GM12891 (cell line): ENCODE measurements around the gene ABCA12.

Source experiments
- DNase-seq: peaks from one replicate; pipeline ENCODE4 v3.0.0; 2011; ENCODE audit warnings: low spot score; ENCODE audit not compliant: insufficient read length
- FAIRE-seq: peaks from 2 replicates; lab custom pipeline; 2011; peaks lifted over from hg19 to GRCh38; lab: Jason Lieb, UNC
- PAX5 ChIP-seq: IDR thresholded peaks from 2 replicates; pipeline ENCODE4 v1.6.1; 2011; ENCODE audit warnings: low read length, moderate library complexity, mild to moderate bottlenecking; ENCODE audit not compliant: insufficient read depth, severe bottlenecking
- POLR2A ChIP-seq: IDR thresholded peaks from 2 replicates; pipeline ENCODE4 v1.6.1; 2011; ENCODE audit warnings: low read depth, low read length, control low read depth
- POLR2AphosphoS5 ChIP-seq: IDR thresholded peaks from 2 replicates; pipeline ENCODE4 v1.6.1; 2011; ENCODE audit warnings: low read depth, low read length, control low read depth
- POU2F2 ChIP-seq: IDR thresholded peaks from 2 replicates; pipeline ENCODE4 v1.6.1; 2011; ENCODE audit warnings: low read depth, mild to moderate bottlenecking, control low read depth, low read length, moderate library complexity
- SPI1 ChIP-seq: IDR thresholded peaks from 2 replicates; pipeline ENCODE4 v1.6.1; 2011; ENCODE audit warnings: low read depth, low read length, control low read depth
- TAF1 ChIP-seq: IDR thresholded peaks from 2 replicates; pipeline ENCODE4 v1.6.1; 2011; ENCODE audit warnings: low read depth, low read length, control low read depth

ABCA12 gene

DNA sequence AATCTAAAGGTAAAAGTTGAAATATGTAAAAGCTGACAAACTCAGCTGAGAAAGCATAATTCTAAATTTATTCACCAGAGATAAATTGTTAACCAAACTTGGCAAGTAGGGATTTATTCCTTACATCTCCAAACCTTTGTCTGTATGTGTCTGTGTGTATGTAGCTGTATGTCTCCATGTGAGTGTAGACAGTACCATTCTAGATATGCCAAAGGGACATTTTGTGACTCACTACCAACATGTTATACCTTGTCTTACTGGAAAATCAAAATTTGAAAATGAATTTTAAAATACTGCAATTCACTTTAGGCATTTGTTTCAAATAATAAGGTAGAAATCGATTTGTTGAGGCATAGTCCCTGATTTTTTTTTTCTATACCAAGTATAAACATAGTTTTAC, 102.1 kb downstream of the ABCA12 start:
- DNase-seq (no peak), FAIRE-seq (no peak)
- TF ChIP-seq POLR2A (no peak), PAX5 (no peak), POU2F2 (no peak), POLR2AphosphoS5 (no peak), TAF1 (no peak), SPI1 (no peak)

DNA sequence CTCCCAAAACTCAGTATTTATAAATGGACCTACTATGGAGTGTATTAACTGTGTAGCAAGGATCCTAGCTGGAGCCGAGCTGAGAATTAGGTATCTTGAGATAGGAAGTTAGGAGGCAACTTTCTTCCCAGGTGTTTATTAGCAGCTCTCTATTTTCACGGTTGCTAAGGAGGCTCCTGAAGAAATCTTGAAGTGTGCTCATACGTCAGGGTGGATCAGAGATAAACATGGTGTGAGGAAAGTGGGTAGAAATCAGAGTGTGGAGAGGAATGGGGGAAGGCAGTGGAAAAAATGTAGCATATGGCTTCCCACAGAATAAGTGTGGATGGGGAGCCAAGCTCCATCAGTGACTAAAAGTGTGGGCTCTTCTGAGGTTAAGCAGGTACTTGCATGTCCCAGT, 104.3 kb downstream of the ABCA12 start:
- DNase-seq (no peak), FAIRE-seq (no peak)
- TF ChIP-seq SPI1 (no peak), POU2F2 (no peak), POLR2AphosphoS5 (no peak), TAF1 (no peak), POLR2A (no peak), PAX5 (no peak)

DNA sequence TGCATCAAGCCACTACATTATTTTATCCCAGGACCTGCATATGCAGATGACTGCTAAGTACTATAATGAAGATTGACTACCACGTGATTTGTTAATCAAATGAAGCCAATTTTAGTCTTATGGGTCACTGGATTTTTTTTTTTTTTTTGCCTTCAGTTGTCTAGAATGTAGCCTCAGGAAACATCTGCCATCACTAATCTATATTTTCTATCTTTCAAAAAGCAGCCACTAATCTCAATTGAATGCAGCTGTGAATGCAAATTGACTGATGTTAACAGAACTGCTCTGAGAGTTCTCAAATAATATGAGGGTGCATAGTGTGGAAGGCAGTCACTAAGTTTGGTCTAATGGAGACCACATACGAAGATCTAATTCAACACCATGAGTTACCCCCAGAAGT, 106.3 kb downstream of the ABCA12 start:
- TF ChIP-seq POLR2A (no peak), PAX5 (no peak)
- no peak for DNase-seq
- no peak for FAIRE-seq

DNA sequence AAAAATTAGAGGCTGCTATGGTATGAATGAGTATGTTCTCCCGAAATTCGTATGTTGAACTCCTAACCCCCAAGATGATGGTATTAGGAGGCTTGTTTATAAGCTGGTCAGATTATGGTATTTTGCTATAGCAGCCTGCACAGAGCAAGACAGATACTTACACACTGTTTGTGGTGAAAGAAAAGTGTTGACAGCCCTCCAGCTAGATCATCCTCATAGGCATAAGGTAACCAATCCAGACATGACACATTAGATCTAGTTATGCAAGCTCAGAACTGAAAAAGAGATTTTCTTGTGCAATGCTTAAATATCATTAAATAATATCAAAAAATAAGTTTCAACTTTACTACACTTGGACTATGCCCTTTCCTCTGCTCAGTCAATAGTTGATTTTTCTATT, 107.1 kb downstream of the ABCA12 start:
- TF ChIP-seq SPI1 (no peak), POLR2AphosphoS5 (no peak), TAF1 (no peak), POU2F2 (no peak)
- no peak for DNase-seq
- no peak for FAIRE-seq

DNA sequence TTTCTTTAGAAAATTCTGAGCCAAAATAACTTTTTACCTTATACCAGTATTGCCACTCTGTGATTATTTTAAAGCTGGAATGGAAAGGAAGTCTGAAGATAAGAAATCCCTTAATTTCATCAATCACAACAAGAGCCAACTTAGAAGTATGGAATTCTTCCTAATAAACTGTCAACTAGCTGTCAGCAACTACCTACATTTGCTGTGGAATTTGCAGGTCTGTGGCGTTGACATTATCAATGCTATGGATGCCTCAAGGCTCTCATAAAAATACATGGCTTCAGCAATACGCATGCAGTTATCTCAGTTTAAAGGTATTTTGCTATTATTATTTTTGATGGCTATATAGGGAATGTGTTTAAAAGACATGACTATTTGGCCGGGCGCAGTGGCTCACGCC, 108.5 kb downstream of the ABCA12 start:
- DNase-seq (no peak), FAIRE-seq (no peak)
- TF ChIP-seq POU2F2 (no peak), SPI1 (no peak), PAX5 (no peak), POLR2AphosphoS5 (no peak), TAF1 (no peak), POLR2A (no peak)

DNA sequence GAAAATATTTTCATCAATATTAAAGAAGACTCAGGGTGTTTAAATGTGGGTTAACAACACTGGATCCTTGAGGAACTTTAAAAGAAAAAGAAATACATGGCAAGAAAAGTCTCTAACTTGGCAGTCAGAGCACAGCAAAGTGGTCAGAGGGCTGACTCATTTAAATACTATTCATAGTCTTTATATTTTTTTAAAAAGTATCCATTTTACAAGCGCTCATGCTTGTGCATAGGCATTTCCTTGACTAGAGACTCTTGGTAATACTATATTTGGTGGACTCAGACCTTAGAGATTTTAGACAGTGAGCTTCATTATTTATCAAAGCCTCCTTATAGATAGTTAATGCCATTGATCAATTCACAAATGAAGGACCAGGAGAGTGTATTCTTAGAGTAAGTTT, 110.2 kb downstream of the ABCA12 start:
- DNase-seq (no peak), FAIRE-seq (no peak)
- TF ChIP-seq SPI1 (no peak), POU2F2 (no peak), POLR2A (no peak), TAF1 (no peak)

DNA sequence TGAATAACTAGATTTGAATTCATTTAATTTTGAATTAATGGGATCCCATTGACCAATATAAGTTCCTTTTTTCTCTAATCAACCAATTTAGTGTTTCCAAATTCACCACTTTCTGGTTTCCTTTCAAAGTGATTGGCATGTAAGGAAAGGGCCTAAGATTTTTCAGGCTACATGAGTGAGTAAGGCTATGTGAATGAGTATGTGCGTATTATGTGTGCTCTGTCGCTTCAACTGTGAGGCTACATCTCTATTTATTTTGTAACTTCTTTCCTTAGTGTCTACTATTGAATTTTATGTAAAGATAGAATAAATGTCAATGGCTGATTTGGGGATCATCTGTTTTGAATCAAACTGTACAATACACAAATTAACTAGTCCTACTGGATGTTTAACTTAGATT, 110.6 kb downstream of the ABCA12 start:
- TF ChIP-seq POU2F2 (no peak), PAX5 (no peak), POLR2AphosphoS5 (no peak), SPI1 (no peak), POLR2A (no peak), TAF1 (no peak)
- no peak for DNase-seq
- no peak for FAIRE-seq

DNA sequence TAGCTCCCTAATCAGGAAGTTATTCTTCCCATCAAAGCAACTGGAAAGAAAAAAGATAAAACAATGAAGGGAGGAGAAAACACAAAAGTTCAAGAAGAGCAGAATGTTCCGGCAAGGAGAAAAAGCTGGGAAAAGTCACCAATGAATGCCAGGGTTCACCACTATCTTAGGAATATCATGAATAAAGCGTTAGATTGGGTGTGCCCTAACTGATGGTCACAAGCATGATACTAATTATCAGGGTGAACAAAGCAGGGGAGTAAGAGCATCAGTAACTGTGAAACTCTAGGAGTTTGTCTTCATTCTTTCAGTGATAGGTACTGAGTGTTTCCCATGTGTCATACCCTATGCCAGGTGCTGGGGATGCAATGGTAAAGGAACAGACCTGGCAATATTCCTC, 115.5 kb downstream of the ABCA12 start:
- FAIRE-seq (no peak), DNase-seq (no peak)
- TF ChIP-seq TAF1 (no peak), POLR2A (no peak)

DNA sequence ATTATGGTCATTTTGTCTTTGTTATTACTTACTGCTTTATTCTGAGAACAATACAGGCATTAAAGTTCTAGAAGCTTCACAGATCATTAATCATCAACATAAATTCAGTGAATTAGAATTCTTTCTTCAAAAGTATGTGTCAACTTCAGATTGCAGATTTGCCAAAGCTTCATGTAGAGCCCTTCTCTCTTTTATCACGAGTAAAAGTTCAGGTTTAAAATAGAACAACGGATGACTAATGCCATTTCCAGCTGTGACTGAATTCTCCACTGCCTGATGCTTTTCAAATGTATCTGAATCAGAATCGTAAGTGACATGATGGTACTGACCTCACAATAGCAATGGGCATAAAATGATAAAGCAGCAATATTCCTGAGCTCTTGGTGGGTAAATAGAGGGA, 116.0 kb downstream of the ABCA12 start:
- no peak for FAIRE-seq
- DNase-seq: no peak
- no peak for TF ChIP-seq PAX5
- no peak for TF ChIP-seq TAF1
- TF ChIP-seq POLR2A: no peak
- TF ChIP-seq SPI1: no peak
- TF ChIP-seq POU2F2: no peak
- no peak for TF ChIP-seq POLR2AphosphoS5

DNA sequence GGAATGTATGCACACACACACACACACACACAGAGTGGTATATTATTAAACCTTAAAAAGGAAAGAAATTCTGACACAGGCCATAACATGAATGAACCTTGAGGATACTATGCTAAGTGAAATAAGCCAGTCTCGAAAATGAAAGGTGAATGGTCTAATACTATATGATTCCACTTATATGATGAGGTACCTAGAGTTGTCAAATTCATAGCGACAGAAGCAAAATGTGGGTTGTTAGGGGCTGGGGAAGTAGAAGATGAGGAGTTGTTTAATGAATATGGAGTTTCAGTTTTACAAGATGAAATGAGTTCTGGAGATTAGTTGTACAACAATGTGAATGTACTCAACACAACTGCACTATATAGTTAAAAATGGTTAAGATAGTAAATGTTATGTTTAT, 118.1 kb downstream of the ABCA12 start:
- FAIRE-seq (no peak), DNase-seq (no peak)
- TF ChIP-seq POLR2A: no peak
- no peak for TF ChIP-seq POU2F2
- TF ChIP-seq POLR2AphosphoS5: no peak
- no peak for TF ChIP-seq SPI1
- TF ChIP-seq TAF1: no peak
- TF ChIP-seq PAX5: no peak

DNA sequence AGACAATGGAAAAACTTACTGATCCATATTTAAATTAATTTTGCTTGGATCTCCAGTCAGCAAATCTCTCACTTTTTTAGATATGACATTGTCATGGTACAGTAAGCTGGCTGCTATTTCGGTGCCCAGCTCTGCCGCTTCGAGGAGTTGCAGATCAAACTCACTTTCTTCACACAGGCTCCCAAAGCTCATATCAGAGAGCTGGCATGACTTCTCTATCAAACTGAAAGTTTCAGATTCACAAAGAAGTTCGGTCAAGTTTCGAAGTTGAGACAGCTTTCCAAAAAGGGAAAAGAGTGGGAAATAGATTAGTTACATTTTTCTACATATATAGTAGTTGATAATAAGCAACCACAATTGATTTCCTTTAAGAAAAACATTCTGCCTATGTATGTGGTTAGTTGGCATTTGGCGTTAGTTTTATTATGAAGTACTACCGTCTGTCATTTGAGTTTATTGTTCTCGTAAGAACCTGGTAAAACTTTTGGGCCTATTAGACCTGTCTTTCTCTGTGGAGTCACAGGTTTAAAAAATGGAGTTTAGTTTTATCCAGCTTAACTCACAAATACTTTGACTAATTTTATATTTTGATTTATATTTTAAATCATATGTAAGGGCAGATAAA, 118.8 kb downstream of the ABCA12 start:
- DNase-seq (no peak), FAIRE-seq (no peak)

More for the DNA sequence above, 118.8 kb downstream of the ABCA12 start:
- TF ChIP-seq POLR2AphosphoS5: no peak
- no peak for TF ChIP-seq TAF1
- no peak for TF ChIP-seq POU2F2
- no peak for TF ChIP-seq POLR2A
- TF ChIP-seq SPI1: no peak
- no peak for TF ChIP-seq PAX5
